Activated CD8-positive, alpha-beta T cell treated with anti-CD3 and anti-CD28 coated beads, Interleukin-2, amount 10 ng/mL, durations not matched to agents 7 days and 5 days (primary cell): Measurements from ENCODE around the gene CCDC197. TPM values are rescaled to one million over a fixed set of nuclear protein-coding genes. Genes with fewer than 3 reads are reported as not detected.
A peak's percentile ranks its signal among the peaks of the same experiment; 100 is the strongest.

Experiments
- ATAC-seq: fragments of 150-1000 bp; cut with Tn5 transposase; one replicate; pipeline ENCODE4 v1.10.0; 2021; ENCODE audit warnings: moderate library complexity
- CTCF ChIA-PET: fragments of 350-600 bp; sonication (Branson Sonifier 250); formaldehyde crosslinking; loops from one replicate; lab custom pipeline; 2021; ENCODE audit warnings: antibody characterized with exemption; lab: Charles Lee
- POLR2A ChIA-PET: fragments of 350-600 bp; sonication (Branson Sonifier 250); formaldehyde crosslinking; loops from one replicate; lab custom pipeline; 2021; ENCODE audit warnings: antibody characterized with exemption; lab: Charles Lee
- DNase-seq: peaks from one replicate; pipeline ENCODE4 v3.0.0-alpha.2; 2020
- H3K27ac Mint-ChIP-seq: one replicate; pipeline ENCODE4 v1.8.0; 2021; ENCODE audit warnings: mild to moderate bottlenecking, mixed read lengths
- H3K27me3 Mint-ChIP-seq: one replicate; pipeline ENCODE4 v1.8.0; 2021; ENCODE audit warnings: low read depth, mixed read lengths
- H3K36me3 Mint-ChIP-seq: one replicate; pipeline ENCODE4 v1.8.0; 2021; ENCODE audit warnings: low read depth, mixed read lengths
- H3K4me1 Mint-ChIP-seq: one replicate; pipeline ENCODE4 v1.8.0; 2021; ENCODE audit warnings: low read depth, mixed read lengths
- H3K4me3 Mint-ChIP-seq: one replicate; pipeline ENCODE4 v1.8.0; 2021; ENCODE audit warnings: mild to moderate bottlenecking, mixed read lengths
- H3K9me3 Mint-ChIP-seq: one replicate; pipeline ENCODE4 v1.8.0; 2022; ENCODE audit warnings: mixed read lengths; ENCODE audit not compliant: insufficient read depth
- total RNA-seq, 2 experiments: library from RNA; stranded (reverse); gene quantifications; one replicate each; pipeline ENCODE4 v1.2.3, GENCODE V29; 2021

The CCDC197 gene
- total RNA-seq, 2 experiments from 2014 or later = not detected

- ATAC-seq (no peak), DNase-seq (no peak)
- ChIA-PET POLR2A (no interaction called here), CTCF (interaction anchor here (1.9 kb wide), 1 partner anchor 8 kb away, joined by 9 read pairs; no protein-coding TSS in a partner anchor)
- H3K4me1 Mint-ChIP-seq = peaks cover 8% of the 10 kb centered on the region
- peaks cover 23% of the 10 kb centered on the region for H3K36me3 Mint-ChIP-seq
- peak overlapping the region; percentile 44 for H3K27ac Mint-ChIP-seq
- H3K27me3 Mint-ChIP-seq = no peaks in the 10 kb centered on the region
- H3K4me3 Mint-ChIP-seq = no peak overlapping the region
- H3K9me3 Mint-ChIP-seq = no peaks in the 10 kb centered on the region
Observed at GRCh38 chr14:94043756-94044475, 46.8 kb downstream of the CCDC197 start.

DNA sequence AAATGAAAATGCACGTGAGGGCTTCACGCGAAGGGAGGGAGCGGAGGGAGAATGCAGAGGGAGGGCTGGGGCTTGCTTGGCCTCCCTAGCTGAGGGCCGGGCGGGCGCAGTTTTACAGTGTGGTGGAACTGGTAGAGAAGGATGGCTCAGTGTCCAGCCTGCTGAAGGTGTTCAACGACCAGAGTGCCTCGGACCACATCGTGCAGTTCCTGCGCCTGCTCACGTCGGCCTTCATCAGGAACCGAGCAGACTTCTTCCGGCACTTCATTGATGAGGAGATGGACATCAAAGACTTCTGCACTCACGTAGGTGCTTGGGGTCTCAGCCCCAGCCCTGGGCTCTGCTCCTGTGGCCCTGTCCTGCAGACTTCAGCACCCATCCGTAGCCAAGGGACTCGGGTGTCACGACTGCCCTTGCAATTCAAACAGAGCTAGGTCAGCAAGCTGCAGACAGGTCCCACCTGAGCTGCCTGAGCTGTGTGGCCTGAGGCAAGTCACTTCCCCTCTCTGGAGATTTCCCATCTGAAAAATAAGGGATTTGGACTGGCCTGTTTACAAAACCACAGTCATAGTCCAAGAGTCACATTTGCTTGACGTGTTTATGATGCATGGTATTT lies 47.5 kb downstream of the CCDC197 start:
- CTCF ChIA-PET = interaction anchor here (1.2 to 1.9 kb wide), 2 partner anchors 9 to 34 kb away, joined by 3 to 9 read pairs; no protein-coding TSS in a partner anchor
- ATAC-seq (no peak), DNase-seq (no peak)
- POLR2A ChIA-PET = no interaction called here
- peak overlapping the region; percentile 44 for H3K27ac Mint-ChIP-seq
- H3K4me3 Mint-ChIP-seq = no peak overlapping the region
- no peaks in the 10 kb centered on the region for H3K9me3 Mint-ChIP-seq
- no peaks in the 10 kb centered on the region for H3K27me3 Mint-ChIP-seq
- H3K4me1 Mint-ChIP-seq = peaks cover 8% of the 10 kb centered on the region
- peaks cover 23% of the 10 kb centered on the region for H3K36me3 Mint-ChIP-seq

DNA sequence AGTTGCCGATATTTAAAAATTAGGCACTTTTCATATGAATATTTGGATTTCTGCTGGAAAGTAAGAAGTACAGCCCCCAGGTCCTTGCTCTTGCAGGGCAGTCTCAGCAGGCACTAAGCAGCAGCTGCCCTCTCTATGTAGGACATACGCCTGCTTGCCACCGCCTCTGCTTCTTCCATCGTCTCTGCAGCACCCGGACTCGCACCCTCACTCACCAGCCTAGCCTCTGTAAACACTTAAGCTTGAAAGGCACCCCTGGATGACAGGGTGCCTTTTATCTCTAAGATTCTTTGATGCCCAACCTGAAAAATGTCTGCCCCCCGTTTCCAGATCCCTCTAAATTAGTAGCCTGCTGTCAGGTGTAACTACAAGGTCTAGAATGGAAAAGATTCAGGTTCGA lies 48.0 kb downstream of the CCDC197 start:
- Mint-ChIP-seq H3K4me3 (no peak overlapping the region), H3K9me3 (no peaks in the 10 kb centered on the region), H3K36me3 (peaks cover 27% of the 10 kb centered on the region), H3K27me3 (no peaks in the 10 kb centered on the region), H3K4me1 (peaks cover 8% of the 10 kb centered on the region), H3K27ac (peak overlapping the region; percentile 10)
- ATAC-seq = no peak
- POLR2A ChIA-PET = no interaction called here
- CTCF ChIA-PET = interaction anchor here (1.2 to 1.9 kb wide), 2 partner anchors 9 to 33 kb away, joined by 3 to 9 read pairs; no protein-coding TSS in a partner anchor
- no peak for DNase-seq

- Mint-ChIP-seq H3K4me3 (no peak overlapping the region), H3K9me3 (no peaks in the 10 kb centered on the region), H3K27me3 (no peaks in the 10 kb centered on the region), H3K27ac (peak overlapping the region; percentile 48), H3K4me1 (peaks cover 8% of the 10 kb centered on the region), H3K36me3 (peaks cover 33% of the 10 kb centered on the region)
- ATAC-seq (no peak), DNase-seq (no peak)
- POLR2A ChIA-PET = no interaction called here
- CTCF ChIA-PET = interaction anchor here (1.0 to 7.2 kb wide), 6 partner anchors 9 to 106 kb away, joined by 3 to 52 read pairs (median 4); no protein-coding TSS in a partner anchor
Observed at GRCh38 chr14:94045563-94046345, 48.7 kb downstream of the CCDC197 start.

DNA sequence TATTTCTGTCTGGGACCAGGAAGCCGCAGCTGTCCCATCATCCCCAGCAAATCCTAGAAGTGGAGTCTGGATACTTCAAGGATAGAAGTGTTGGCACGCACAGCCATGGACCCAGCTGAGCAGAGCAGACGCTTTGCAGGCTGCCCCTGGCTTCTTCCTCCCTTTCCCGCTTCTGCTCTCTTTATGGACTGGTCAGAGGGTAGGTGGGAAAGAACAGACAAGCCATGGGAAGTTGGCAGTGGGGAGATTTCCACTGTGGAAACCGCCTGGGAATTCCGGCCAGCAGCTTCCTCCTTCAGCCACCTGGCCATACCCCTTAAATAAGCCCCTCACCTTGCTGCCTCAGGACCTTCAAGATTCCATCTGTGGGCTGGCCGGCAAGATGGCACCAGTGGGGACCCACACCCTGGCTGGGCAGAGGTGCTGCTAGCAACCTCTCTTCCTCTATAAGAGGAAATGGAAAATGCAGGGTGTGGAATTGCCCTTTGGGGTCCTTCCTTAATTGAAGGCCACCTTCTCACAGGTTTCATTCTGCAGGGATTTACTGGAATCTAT lies 49.7 kb downstream of the CCDC197 start:
- ATAC-seq (no peak), DNase-seq (no peak)
- ChIA-PET POLR2A (interaction anchor here (0.6 to 0.7 kb wide), 2 partner anchors 21 to 1047 kb away, joined by 3 read pairs; no protein-coding TSS in a partner anchor), CTCF (interaction anchor here (1.0 to 7.2 kb wide), 4 partner anchors 10 to 107 kb away, joined by 3 to 52 read pairs (median 4); no protein-coding TSS in a partner anchor)
- peaks cover 43% of the 10 kb centered on the region for H3K36me3 Mint-ChIP-seq
- no peak overlapping the region for H3K27ac Mint-ChIP-seq
- H3K27me3 Mint-ChIP-seq = no peaks in the 10 kb centered on the region
- H3K4me1 Mint-ChIP-seq = peaks cover 8% of the 10 kb centered on the region
- no peaks in the 10 kb centered on the region for H3K9me3 Mint-ChIP-seq
- H3K4me3 Mint-ChIP-seq = no peak overlapping the region

- CTCF ChIA-PET = interaction anchor here (0.7 to 7.2 kb wide), 4 partner anchors 11 to 89 kb away, joined by 3 to 52 read pairs (median 4); no protein-coding TSS in a partner anchor
- Mint-ChIP-seq H3K9me3 (no peaks in the 10 kb centered on the region), H3K27ac (no peak overlapping the region)
Observed at GRCh38 chr14:94047581-94047980, 50.5 kb downstream of the CCDC197 start.

GRCh38 chr14:94048691-94049624 lies 51.9 kb downstream of the CCDC197 start:
- no peak overlapping the region for H3K27ac Mint-ChIP-seq
- ATAC-seq = no peak
- no peak overlapping the region for H3K4me3 Mint-ChIP-seq
- POLR2A ChIA-PET = interaction anchor here (1.3 kb wide), 1 partner anchor 88 kb away, joined by 3 read pairs; no protein-coding TSS in a partner anchor
- H3K36me3 Mint-ChIP-seq = peaks cover 57% of the 10 kb centered on the region
- CTCF ChIA-PET = interaction anchor here (0.7 to 7.2 kb wide), 5 partner anchors 12 to 109 kb away, joined by 3 to 52 read pairs (median 6); no protein-coding TSS in a partner anchor
- no peaks in the 10 kb centered on the region for H3K27me3 Mint-ChIP-seq
- no peaks in the 10 kb centered on the region for H3K9me3 Mint-ChIP-seq
- DNase-seq = no peak
- peaks cover 22% of the 10 kb centered on the region for H3K4me1 Mint-ChIP-seq

More at GRCh38 chr14:94047581-94047980, 50.5 kb downstream of the CCDC197 start:
- Mint-ChIP-seq H3K36me3 (peaks cover 52% of the 10 kb centered on the region), H3K4me3 (no peak overlapping the region), H3K27me3 (no peaks in the 10 kb centered on the region), H3K4me1 (peaks cover 15% of the 10 kb centered on the region)
- ATAC-seq (no peak), DNase-seq (no peak)
- POLR2A ChIA-PET = no interaction called here

DNA sequence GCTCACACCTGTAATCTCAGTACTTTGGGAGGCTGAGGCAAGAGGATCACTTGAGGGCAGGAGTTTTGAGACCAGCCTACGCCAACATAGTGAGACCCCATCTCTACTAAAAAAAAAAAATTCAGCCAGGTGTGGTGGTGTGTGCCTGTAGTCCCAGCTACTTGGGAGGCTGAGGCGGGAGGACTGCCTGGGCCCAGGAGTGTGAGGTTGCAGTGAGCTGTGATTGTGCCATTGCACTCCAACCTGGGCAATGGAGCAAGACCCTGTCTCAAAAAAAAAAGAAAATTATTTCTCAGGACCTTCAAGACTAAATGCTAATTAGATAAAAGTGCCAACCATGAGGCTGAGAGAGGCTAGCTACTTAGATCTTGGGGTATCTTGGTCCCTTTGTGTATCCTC lies 52.5 kb downstream of the CCDC197 start:
- CTCF ChIA-PET = interaction anchor here (0.7 to 7.2 kb wide), 5 partner anchors 13 to 110 kb away, joined by 3 to 52 read pairs (median 4); no protein-coding TSS in a partner anchor
- no peak for ATAC-seq
- Mint-ChIP-seq H3K4me1 (peaks cover 28% of the 10 kb centered on the region), H3K4me3 (no peak overlapping the region), H3K9me3 (no peaks in the 10 kb centered on the region), H3K27ac (no peak overlapping the region), H3K27me3 (no peaks in the 10 kb centered on the region), H3K36me3 (peaks cover 63% of the 10 kb centered on the region)
- DNase-seq = no peak
- POLR2A ChIA-PET = interaction anchor here (1.3 kb wide), 1 partner anchor 87 kb away, joined by 3 read pairs; no protein-coding TSS in a partner anchor

DNA sequence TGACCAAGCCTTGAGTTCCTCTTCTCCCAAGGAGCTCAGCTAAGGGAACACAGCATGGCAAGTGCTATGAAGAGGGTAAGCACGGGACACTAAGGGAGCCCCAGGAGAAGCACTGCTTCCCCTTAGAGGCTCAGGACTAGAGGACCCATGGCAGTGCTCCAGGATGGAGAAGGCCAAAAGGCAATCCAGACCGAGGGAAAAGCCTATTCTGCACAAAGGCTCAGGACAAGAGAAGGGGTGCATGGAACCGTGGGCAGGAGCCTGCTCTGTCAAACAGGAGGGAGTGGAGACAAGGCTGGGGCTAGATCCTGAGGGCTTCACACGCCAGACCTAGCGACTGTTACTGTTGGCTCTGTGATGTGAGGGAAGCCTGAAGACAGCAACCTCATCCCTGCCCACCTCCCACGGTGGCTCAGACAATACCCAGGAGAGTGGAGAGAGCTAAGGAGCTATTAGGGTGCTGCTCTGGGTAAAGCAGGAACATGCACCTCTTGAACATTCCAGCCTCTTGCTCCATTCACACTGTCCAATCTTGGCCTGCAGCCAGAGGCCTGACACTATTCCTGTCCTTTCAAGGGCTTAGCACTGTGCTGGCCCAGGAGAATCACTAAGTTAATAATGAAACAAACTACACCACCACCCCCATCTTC lies 53.3 kb downstream of the CCDC197 start:
- H3K4me3 Mint-ChIP-seq = no peak overlapping the region
- ChIA-PET POLR2A (no interaction called here), CTCF (interaction anchor here (0.7 to 7.2 kb wide), 6 partner anchors 14 to 92 kb away, joined by 3 to 52 read pairs (median 4); partner anchors contain the start of gene OTUB2)
- DNase-seq (no peak), ATAC-seq (no peak)
- H3K9me3 Mint-ChIP-seq = no peaks in the 10 kb centered on the region
- H3K27me3 Mint-ChIP-seq = no peaks in the 10 kb centered on the region
- H3K27ac Mint-ChIP-seq = no peak overlapping the region
- peaks cover 67% of the 10 kb centered on the region for H3K36me3 Mint-ChIP-seq
- H3K4me1 Mint-ChIP-seq = peaks cover 35% of the 10 kb centered on the region

DNA sequence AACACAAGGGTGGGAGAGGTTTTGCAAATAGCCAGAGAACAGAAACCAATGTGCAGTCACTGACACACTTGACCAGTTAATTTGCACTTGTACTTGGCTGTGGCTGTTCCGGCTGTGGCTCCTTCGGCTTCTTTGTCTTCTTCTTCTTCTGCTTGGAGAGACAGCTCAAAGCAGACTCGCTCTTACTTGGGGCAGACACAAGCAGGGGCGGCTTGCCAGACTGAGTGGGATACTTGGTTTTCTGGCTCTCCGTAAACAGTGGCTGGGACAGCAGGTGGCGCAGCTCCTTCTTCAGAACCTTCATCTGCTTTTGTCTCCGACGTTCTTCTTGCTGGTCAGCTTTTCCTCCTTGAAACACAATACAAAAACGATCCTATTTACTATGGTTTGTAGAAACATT lies 54.0 kb downstream of the CCDC197 start:
- H3K36me3 Mint-ChIP-seq = peaks cover 69% of the 10 kb centered on the region
- no peaks in the 10 kb centered on the region for H3K27me3 Mint-ChIP-seq
- peaks cover 35% of the 10 kb centered on the region for H3K4me1 Mint-ChIP-seq
- DNase-seq (no peak), ATAC-seq (no peak)
- no peak overlapping the region for H3K4me3 Mint-ChIP-seq
- CTCF ChIA-PET = interaction anchor here (0.8 to 7.2 kb wide), 13 partner anchors 13 to 128 kb away, joined by 3 to 52 read pairs (median 4); partner anchors contain the start of genes DDX24, IFI27L1 and OTUB2
- H3K27ac Mint-ChIP-seq = peak overlapping the region; percentile 56
- H3K9me3 Mint-ChIP-seq = no peaks in the 10 kb centered on the region
- POLR2A ChIA-PET = no interaction called here
